ENCODE results near the gene PDK1.

PDK1 gene

DNA sequence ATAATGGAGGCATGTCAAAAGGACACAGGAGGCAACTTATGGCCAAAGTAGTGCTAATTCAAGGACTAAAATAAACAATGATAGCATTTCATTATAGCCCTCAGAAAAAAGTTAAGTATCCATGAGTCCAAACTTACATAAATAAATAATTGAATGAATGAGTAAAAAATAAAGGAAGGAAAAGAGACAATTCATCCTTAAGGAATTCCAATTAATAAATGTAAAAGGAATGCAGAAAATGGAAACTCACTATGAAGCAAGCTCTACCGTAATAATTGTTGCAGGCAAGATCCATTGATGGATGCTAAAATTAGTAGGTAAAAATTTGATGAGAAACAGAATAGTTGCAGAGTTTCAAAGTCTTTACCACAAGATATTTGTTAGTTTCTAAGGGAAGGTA is 91.5 kb downstream of the PDK1 start:
- no peak for DNase-seq

DNA sequence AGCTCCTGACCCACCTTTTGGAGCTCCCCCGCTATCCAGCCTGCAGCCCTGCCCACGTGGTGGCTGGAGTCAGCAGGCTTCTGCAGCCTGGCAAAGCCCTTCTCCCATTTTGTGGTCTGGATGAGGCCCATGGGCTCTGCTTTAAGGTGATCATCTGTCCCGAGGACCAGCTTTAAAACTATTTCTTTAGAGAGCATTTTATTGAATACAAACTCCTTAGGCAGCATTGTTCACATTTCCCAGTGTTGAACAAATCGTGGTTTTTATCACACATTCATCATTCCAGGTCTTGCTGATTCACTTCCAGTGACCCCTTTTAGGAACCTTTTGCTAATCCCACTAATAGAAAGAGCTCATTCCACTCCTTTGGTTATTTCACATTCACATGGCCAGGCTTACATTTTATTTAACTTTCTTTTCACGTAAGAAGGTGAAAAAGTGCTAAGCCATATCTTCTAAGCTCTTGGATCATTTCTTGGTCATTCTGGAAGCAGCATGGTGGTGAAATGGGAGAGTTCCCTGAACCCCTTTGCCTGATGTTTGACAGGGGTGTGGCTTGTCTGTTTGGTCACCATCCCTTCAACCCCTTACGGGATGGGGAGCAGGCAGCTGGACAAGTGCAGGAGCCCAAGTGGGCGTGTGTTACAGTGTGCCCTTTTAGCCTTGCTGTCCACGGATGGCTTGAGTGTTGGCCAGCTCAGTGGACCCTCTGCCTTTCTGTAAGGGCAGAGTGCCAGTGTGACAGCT is 99.4 kb downstream of the PDK1 start:
- DNase-seq, result no peak

DNA sequence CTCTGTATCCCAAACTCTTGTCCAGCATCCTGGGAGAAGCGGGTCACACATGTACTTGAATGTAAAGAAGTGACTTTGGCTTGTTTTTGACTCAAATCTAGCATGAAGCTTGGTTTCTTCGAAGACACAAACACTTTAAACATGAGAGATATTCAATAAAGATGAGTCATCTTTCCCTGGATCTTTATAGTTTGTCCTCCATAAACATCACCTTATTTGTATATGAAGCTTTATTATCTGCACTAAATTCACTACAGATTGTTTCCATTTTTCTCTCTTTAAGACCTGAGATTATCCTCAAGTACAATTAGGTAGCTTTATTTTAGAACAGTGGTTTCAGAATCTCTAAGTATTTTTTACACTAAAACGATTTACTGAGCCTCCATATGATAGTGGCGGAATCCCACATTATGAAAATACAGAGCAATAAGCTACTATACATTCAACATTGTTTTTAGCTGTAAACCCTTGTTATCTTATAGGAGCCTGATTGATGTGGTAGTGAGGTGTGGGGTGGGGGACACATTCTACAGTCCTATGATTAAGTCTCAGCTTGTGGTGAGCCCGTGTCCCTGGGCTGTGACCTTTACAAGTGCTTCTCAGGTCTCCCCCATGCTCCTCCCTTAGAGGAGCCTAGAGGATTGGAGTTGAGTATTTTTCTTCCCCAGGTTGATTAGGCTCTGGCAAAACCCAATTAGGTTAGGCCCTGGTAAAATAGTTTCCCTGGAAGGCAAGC is 100.1 kb downstream of the PDK1 start:
- DNase-seq, result no peak

Measured in DMS79 (cell line).